Activated T-cell treated with anti-CD3 and anti-CD28 coated beads, Interleukin-2, amount 50 U/mL, for 24 hours (primary cell): Measurements from ENCODE around the gene ATM.

Experiments used
- DNase-seq: peaks from one replicate; pipeline ENCODE4 v3.0.0-alpha.2; 2020
- H3K27ac Mint-ChIP-seq: 2 replicates; pipeline ENCODE4 v1.8.0; 2020; ENCODE audit warnings: mild to moderate bottlenecking, mixed read lengths
- H3K27me3 Mint-ChIP-seq: 2 replicates; pipeline ENCODE4 v1.8.0; 2020; ENCODE audit warnings: mixed read lengths
- H3K36me3 Mint-ChIP-seq: 2 replicates; pipeline ENCODE4 v1.8.0; 2020; ENCODE audit warnings: low read depth, mixed read lengths
- H3K4me1 Mint-ChIP-seq: 2 replicates; pipeline ENCODE4 v1.8.0; 2020; ENCODE audit warnings: low read depth, mixed read lengths
- H3K4me3 Mint-ChIP-seq: 2 replicates; pipeline ENCODE4 v1.8.0; 2020; ENCODE audit warnings: mild to moderate bottlenecking, moderate library complexity, mixed read lengths
- H3K9me3 Mint-ChIP-seq: 2 replicates; pipeline ENCODE4 v1.8.0; 2020; ENCODE audit warnings: mixed read lengths

ATM gene, protein sequence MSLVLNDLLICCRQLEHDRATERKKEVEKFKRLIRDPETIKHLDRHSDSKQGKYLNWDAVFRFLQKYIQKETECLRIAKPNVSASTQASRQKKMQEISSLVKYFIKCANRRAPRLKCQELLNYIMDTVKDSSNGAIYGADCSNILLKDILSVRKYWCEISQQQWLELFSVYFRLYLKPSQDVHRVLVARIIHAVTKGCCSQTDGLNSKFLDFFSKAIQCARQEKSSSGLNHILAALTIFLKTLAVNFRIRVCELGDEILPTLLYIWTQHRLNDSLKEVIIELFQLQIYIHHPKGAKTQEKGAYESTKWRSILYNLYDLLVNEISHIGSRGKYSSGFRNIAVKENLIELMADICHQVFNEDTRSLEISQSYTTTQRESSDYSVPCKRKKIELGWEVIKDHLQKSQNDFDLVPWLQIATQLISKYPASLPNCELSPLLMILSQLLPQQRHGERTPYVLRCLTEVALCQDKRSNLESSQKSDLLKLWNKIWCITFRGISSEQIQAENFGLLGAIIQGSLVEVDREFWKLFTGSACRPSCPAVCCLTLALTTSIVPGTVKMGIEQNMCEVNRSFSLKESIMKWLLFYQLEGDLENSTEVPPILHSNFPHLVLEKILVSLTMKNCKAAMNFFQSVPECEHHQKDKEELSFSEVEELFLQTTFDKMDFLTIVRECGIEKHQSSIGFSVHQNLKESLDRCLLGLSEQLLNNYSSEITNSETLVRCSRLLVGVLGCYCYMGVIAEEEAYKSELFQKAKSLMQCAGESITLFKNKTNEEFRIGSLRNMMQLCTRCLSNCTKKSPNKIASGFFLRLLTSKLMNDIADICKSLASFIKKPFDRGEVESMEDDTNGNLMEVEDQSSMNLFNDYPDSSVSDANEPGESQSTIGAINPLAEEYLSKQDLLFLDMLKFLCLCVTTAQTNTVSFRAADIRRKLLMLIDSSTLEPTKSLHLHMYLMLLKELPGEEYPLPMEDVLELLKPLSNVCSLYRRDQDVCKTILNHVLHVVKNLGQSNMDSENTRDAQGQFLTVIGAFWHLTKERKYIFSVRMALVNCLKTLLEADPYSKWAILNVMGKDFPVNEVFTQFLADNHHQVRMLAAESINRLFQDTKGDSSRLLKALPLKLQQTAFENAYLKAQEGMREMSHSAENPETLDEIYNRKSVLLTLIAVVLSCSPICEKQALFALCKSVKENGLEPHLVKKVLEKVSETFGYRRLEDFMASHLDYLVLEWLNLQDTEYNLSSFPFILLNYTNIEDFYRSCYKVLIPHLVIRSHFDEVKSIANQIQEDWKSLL (N-terminal part only)

DNA sequence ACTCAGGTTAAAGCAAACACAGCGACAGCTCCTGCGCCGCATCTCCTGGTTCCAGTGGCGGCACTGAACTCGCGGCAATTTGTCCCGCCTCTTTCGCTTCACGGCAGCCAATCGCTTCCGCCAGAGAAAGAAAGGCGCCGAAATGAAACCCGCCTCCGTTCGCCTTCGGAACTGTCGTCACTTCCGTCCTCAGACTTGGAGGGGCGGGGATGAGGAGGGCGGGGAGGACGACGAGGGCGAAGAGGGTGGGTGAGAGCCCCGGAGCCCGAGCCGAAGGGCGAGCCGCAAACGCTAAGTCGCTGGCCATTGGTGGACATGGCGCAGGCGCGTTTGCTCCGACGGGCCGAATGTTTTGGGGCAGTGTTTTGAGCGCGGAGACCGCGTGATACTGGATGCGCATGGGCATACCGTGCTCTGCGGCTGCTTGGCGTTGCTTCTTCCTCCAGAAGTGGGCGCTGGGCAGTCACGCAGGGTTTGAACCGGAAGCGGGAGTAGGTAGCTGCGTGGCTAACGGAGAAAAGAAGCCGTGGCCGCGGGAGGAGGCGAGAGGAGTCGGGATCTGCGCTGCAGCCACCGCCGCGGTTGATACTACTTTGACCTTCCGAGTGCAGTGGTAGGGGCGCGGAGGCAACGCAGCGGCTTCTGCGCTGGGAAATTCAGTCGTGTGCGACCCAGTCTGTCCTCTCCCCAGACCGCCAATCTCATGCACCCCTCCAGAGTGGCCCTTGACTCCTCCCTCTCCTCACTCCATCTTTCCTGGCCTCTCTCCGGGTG is at the start of gene ATM, which contains the start of gene NPAT:
TSS of gene ATM (plus strand) at position 494 of the 774 bp plus-strand sequence. CDS start 4,558 bp downstream, outside the sequence.
TSS of gene NPAT (minus strand) at position 65 of the 774 bp plus-strand sequence. CDS start 102 bp downstream, outside the sequence.
- Mint-ChIP-seq H3K4me3 (no peak within 1 kb of the TSS), H3K4me1 (peaks cover 57% of the 10 kb centered on the region), H3K27ac (no peak within 1 kb of the TSS), H3K9me3 (no peaks in the 10 kb centered on the region), H3K36me3 (peaks cover 52% of the 10 kb centered on the region), H3K27me3 (no peaks in the 10 kb centered on the region)
- DNase-seq = peak; percentile 98

DNA sequence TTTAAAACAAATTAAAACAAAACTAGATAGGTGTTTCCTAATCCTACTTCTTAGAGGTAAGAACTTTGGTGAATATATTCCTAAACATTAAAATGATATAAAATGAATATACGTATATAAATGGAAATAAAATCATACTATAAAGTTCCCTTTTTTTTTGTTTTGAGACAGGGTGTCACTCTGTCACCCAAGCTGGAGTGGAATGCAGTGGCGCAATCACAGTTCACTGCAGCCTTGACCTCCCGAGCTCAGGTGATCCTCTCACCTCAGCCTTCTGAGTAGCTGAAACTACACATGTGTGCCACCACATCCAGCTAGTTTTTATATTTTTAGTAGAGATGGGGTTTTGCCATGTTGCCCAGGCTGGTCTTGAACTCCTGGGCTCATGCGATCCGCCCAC is 45.3 kb upstream of the ATM start:
- H3K4me1 Mint-ChIP-seq = peaks cover 21% of the 10 kb centered on the region
- peaks cover 92% of the 10 kb centered on the region for H3K36me3 Mint-ChIP-seq
- H3K9me3 Mint-ChIP-seq = no peaks in the 10 kb centered on the region
- H3K27me3 Mint-ChIP-seq = no peaks in the 10 kb centered on the region
- no peak overlapping the region for H3K4me3 Mint-ChIP-seq
- H3K27ac Mint-ChIP-seq = no peak overlapping the region
- no peak for DNase-seq

DNA sequence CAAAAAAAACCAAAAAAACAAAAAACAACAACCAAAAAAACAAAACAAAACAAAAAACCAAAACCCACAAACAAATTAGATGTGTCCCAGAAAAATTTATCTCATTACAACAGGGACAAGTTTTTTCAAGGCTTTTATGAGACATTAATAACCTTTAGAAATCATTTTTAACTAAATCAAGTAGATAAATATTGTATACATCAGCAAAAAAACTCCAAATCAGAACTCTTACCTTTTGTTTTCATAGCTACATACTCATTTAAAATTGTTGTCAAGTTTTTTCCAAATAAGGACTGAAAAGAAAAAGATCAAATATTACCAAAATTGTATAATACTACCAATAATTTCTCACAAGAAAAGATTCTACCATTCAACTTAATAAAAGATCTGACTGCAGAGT is 29.1 kb upstream of the ATM start:
- DNase-seq = no peak
- Mint-ChIP-seq H3K4me3 (no peak overlapping the region), H3K36me3 (peaks cover 90% of the 10 kb centered on the region), H3K27me3 (no peaks in the 10 kb centered on the region), H3K27ac (no peak overlapping the region), H3K9me3 (no peaks in the 10 kb centered on the region), H3K4me1 (peaks cover 41% of the 10 kb centered on the region)

DNA sequence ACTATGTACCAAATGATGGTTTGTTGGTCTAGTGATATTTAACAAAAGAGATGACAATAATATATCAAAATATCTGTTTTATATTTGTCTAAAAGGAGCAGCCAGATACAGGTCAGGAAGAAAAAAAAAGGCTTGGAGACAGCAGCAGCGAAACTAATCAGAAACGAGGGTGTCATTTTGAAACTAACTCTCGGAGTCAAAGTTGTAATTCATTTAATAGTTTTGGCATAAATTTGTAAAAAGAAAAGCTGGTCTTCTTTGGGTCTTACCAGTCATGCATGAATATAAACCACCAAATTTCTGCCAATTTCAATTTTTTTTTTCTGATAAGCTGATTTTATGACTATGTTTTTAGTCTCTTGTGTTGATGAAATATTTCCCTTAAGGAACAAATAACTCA is 26.0 kb upstream of the ATM start:
- peak overlapping the region; percentile 87 for H3K27ac Mint-ChIP-seq
- H3K9me3 Mint-ChIP-seq = no peaks in the 10 kb centered on the region
- H3K36me3 Mint-ChIP-seq = peaks cover 96% of the 10 kb centered on the region
- no peaks in the 10 kb centered on the region for H3K27me3 Mint-ChIP-seq
- H3K4me1 Mint-ChIP-seq = peaks cover 66% of the 10 kb centered on the region
- H3K4me3 Mint-ChIP-seq = peak overlapping the region; percentile 27
- DNase-seq = no peak

DNA sequence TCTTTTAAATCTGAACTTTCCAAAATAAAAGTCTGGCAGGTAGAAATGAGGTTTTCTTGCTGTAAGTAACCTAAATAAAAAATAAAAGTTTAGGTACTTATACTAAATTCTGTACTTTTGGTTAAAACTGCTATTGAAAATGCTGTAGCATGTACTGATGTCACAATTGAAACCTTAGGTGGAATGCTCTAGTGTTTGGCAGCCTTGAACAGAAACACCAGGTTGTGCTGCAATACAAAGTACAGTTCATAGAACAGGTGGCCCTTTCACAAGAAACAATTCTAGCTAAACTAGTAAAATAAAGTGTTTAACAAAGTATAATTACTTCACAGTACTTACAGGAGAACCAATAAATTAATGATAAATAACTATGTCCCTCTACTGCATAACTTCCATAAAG is 25.5 kb upstream of the ATM start:
- H3K4me3 Mint-ChIP-seq = peak overlapping the region; percentile 27
- peaks cover 71% of the 10 kb centered on the region for H3K4me1 Mint-ChIP-seq
- no peaks in the 10 kb centered on the region for H3K27me3 Mint-ChIP-seq
- no peaks in the 10 kb centered on the region for H3K9me3 Mint-ChIP-seq
- DNase-seq = no peak
- H3K27ac Mint-ChIP-seq = peak overlapping the region; percentile 87
- peaks cover 96% of the 10 kb centered on the region for H3K36me3 Mint-ChIP-seq

DNA sequence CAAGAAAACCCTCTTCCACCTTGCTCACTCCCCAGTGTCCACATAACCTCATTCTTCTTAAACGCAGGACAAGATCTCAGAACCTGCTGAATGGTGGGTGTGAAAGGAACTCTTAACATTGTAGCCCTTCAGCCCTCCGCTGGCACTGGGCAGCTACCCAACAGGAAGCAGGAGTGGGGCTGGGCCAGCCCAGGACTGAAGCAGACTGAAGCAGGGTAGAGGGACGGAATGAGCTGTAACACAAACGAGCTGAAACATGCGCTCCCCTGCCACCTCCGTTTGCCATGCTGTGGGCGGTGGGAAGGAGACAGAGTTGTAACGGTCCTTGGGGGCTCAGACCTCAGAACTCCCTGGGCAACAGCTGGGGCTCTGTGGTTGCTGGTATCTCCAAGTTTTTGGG is 24.0 kb upstream of the ATM start:
- Mint-ChIP-seq H3K27me3 (no peaks in the 10 kb centered on the region), H3K4me1 (peaks cover 85% of the 10 kb centered on the region), H3K36me3 (peaks cover 96% of the 10 kb centered on the region), H3K27ac (peak overlapping the region; percentile 87), H3K4me3 (no peak overlapping the region), H3K9me3 (peaks cover 1% of the 10 kb centered on the region)
- no peak for DNase-seq

DNA sequence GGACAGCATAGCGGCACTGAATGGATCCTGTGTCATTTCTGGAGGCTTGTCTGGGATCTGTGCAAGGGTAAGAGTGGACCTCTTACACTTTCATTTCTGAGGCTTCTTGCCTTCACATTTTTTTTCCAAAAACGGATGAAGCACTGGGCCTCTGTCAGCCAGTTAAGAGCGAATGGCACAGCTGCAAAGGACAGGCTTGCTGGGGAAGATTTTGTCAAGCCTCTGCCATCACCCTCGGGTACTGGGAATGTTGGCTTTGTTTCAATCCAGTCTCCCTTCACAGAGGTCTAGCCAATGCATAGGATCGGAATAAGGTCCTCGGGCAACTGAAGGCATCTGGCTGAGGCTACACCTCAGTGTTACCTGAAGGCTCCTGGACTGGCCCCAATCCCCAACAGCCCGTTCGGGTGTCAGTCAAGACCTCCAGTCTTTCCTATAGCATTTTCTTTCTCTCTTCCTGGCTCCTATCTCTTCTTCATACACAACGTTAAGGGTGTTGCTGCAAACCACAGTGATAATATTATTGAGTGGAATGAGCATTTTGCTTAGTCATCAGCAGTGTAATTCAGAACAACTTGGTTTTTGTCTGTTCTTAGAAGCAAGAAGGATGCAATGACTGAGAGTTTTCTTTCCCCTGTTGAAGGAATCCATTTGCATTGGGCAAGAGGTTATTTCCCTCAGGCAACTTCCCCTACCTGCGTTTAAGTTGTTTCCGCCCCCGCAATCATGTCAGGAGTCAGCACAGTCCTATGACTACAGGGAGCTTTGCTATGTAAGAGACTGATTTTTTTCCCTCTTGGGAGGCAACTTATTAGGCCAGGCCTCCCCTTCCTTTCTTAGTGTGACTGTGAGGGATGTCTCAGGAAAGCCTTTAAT is 23.2 kb upstream of the ATM start:
- peaks cover 8% of the 10 kb centered on the region for H3K9me3 Mint-ChIP-seq
- H3K27me3 Mint-ChIP-seq = no peaks in the 10 kb centered on the region
- peak overlapping the region; percentile 3 for H3K4me3 Mint-ChIP-seq
- peak; percentile 67 for DNase-seq
- peaks cover 97% of the 10 kb centered on the region for H3K36me3 Mint-ChIP-seq
- H3K27ac Mint-ChIP-seq = peak overlapping the region; percentile 87
- peaks cover 93% of the 10 kb centered on the region for H3K4me1 Mint-ChIP-seq

DNA sequence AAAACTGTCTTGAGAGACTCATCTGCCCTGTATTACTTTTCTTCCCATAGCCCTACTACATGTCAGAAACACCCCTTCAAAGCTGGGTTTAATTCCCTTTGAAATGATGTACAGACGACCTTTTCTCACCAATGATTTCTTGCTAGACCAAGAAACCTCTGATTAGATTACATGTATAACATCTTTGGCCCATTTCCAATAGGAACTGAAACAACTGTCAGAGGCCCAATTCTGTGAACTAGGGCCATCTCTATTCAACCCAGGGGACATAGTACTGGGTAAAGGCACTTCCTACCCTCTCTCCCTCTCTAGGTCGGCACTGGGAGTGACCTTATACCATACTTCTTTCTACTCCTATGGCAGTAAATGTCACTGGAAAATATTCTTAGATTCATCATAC is 19.8 kb upstream of the ATM start:
- Mint-ChIP-seq H3K4me1 (peaks cover 84% of the 10 kb centered on the region), H3K27ac (peak overlapping the region; percentile 33), H3K27me3 (no peaks in the 10 kb centered on the region), H3K36me3 (peaks cover 96% of the 10 kb centered on the region), H3K4me3 (no peak overlapping the region), H3K9me3 (peaks cover 17% of the 10 kb centered on the region)
- DNase-seq = no peak

DNA sequence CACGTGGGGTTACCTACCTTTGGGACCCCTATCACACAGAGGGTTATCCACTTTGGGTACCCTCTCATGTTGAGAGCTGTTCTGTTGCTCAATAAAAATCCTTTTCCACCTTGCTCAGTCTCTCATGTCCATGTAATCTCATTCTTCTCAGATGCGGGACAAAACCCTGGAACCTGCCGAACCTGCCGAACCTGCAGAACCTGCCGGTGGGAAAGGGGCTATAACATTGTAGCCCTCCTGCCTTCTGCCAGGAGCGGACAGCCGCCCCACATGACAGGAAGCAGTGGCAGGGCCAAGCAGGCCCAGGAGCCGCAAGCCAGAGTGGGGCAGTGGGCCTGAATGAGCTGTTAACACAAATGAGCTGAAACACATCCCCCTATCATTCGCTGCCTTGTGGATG is 18.5 kb upstream of the ATM start:
- Mint-ChIP-seq H3K9me3 (peaks cover 17% of the 10 kb centered on the region), H3K4me1 (peaks cover 80% of the 10 kb centered on the region), H3K4me3 (no peak overlapping the region), H3K27me3 (no peaks in the 10 kb centered on the region), H3K36me3 (peaks cover 95% of the 10 kb centered on the region), H3K27ac (peak overlapping the region; percentile 64)
- no peak for DNase-seq

DNA sequence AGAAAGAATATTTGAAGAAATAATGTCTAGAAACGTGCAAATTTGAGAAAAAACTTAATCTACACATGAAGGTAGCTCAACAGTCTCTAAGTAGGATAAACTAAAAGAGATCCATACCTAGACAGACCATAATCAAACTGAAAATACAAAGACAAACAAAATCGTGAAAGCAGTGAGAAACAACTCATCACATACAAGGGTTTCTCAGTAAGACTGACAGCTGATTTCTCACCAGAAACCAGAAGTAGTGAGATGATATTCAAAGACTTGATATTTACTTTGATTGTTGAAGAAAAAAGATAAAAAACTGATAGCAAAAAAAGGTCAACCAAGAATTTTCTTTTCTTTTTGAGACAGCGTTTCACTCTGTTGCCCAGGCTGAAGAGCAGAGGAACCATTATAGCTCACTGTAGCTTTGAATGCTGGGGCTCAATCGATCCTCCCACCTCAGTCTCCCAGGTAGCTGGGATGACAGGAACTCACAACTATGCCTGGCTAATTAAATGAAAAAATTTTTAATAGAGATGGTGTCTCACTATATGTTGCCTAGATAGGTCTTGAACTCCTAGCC is 17.9 kb upstream of the ATM start:
- no peaks in the 10 kb centered on the region for H3K27me3 Mint-ChIP-seq
- no peak for DNase-seq
- H3K9me3 Mint-ChIP-seq = peaks cover 17% of the 10 kb centered on the region
- H3K36me3 Mint-ChIP-seq = peaks cover 95% of the 10 kb centered on the region
- peak overlapping the region; percentile 64 for H3K27ac Mint-ChIP-seq
- H3K4me1 Mint-ChIP-seq = peaks cover 77% of the 10 kb centered on the region
- no peak overlapping the region for H3K4me3 Mint-ChIP-seq

DNA sequence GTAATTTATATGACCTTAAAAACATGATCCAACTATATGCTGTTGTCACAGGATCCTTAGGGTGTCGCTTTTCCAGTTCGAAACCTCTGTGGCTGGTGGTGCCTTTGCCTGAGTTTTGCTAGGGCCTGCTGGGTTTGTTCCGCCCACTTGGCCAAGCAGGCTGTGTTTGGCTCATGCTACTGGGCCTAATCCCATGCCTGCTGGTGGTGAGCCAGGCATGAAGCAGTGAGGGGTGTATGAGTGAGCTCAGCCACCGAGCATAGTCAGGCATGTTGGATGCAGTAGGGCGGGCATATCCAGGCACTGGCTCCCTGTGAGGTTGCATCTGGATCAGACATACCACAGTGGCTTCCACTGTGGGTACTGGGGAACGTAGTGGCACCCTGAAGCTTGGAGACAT is 16.7 kb upstream of the ATM start:
- peaks cover 95% of the 10 kb centered on the region for H3K36me3 Mint-ChIP-seq
- H3K9me3 Mint-ChIP-seq = peaks cover 17% of the 10 kb centered on the region

DNA sequence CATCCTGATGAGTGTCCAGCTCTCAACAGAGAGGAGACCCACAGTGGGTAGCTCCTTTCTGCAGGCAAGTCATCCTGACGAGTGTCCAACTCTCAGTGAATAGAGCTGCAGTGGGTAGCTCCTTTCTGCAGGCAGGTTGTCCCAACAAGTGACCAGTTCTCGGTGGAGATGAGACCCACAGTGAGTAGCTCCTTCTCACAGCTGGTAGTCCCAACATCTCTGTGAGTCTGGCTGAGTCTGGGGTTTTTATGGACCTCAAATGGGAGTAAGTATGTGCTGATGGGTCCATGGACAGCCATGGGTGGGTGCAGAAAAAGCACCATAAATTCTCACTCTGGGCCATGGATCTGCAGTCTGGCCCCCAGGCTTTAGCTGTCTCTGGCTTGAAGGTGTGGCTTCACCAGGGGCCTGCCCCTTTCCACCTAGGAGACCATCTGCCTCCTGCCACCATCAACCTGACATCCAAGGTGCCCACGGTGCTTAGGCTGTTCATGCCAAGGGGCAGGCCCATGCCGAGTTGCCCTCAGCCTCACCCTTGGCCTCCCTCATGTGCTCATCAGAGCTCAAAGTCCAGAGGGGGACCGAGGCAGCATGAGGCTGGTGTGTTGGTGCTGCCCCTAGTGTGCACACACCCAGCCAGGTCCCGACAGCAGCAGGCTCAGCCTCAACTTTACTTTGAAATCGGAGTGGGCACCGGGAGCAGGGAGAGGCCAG is 15.7 kb upstream of the ATM start:
- Mint-ChIP-seq H3K27me3 (no peaks in the 10 kb centered on the region), H3K27ac (no peak overlapping the region), H3K4me3 (no peak overlapping the region), H3K36me3 (peaks cover 98% of the 10 kb centered on the region), H3K4me1 (peaks cover 76% of the 10 kb centered on the region), H3K9me3 (peaks cover 17% of the 10 kb centered on the region)
- DNase-seq = no peak

More for the DNA sequence above, 16.7 kb upstream of the ATM start:
- DNase-seq = no peak
- Mint-ChIP-seq H3K4me3 (no peak overlapping the region), H3K27ac (peak overlapping the region; percentile 37), H3K4me1 (peaks cover 77% of the 10 kb centered on the region), H3K27me3 (no peaks in the 10 kb centered on the region)
